GM18511 (cell line): ENCODE measurements around the gene ARRDC2.

Source experiments
- ATAC-seq: cut with Tn5 transposase; IDR thresholded peaks from one replicate; pipeline ENCODE4 v1.9.1; 2021; ENCODE audit warnings: mild to moderate bottlenecking, moderate library complexity; ENCODE audit not compliant: unreplicated experiment

ARRDC2 gene

GRCh38 chr19:18057557-18057956 is 49.6 kb downstream of the ARRDC2 start:
- no peak for ATAC-seq

GRCh38 chr19:18058208-18059009 is 50.4 kb downstream of the ARRDC2 start:
- no peak for ATAC-seq

- ATAC-seq: no peak
These were observed 51.3 kb downstream of the ARRDC2 start for GRCh38 chr19:18059297-18059696.

- no peak for ATAC-seq
These were observed 51.9 kb downstream of the ARRDC2 start for GRCh38 chr19:18059902-18060301.

GRCh38 chr19:18060472-18060871 is 52.5 kb downstream of the ARRDC2 start:
- ATAC-seq: no peak

- ATAC-seq: no peak
These were observed 54.1 kb downstream of the ARRDC2 start for GRCh38 chr19:18062028-18062427.

GRCh38 chr19:18063463-18063862 is 55.5 kb downstream of the ARRDC2 start:
- ATAC-seq: no peak
